Transverse colon (tissue), 4 donors: ENCODE data around the gene CCDC6.

Experiments used
- POLR2AphosphoS5 ChIP-seq, 3 donors: sonication (generic); formaldehyde crosslinking; IDR thresholded peaks; one replicate each; pipeline ENCODE4 v1.6.1; 2016; ENCODE audit warnings: antibody characterized with exemption in 3 of 3
- TF ChIP-seq, protein P1 (sequence below), 5 experiments: fragments of 200-600 bp in 3 of 5; fragments of 450-650 bp in 2 of 5; sonication (generic) in 3 of 5; IDR thresholded peaks; 1 replicate in 2 of 5; 2 replicates in 3 of 5; pipeline ENCODE4 v1.5.1; 2016 to 2017; ENCODE audit warnings: antibody characterized with exemption in 5 of 5, inconsistent platforms in 3 of 5, mild to moderate bottlenecking in 2 of 5, moderate library complexity in 1 of 5

DNA sequence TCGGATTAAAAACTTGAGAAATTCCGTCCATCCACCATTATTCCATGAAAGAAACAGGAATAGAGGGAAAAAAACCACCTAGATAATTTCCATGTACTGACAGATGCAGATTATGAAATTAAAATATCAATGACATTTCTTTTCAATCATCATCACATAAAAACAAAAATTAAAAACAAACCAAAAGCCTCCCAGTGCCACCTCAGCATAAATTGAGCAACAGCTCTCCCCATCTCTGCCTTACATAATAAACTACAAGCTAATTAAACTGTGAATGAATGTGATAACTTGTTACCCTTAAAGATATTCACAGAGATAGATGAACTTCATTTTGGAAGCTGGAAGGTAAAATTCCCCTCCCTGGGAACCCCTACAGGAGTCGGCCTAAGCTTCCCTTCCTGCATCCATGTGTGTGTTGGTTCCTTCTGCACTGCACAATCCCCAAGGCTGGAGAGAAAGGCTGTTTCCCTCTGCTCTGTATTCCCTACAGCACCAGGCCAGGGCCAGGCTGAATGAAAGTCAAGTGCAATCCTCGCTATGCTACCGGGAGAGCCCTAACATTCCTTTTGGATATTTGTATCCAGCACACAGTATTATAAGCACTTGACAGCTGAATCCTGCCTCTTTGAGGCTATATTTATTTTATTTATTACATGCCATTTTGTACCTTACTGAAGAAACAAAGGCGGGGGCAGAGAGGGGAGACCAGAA lies 8.1 kb downstream of the CCDC6 start:
- TF ChIP-seq, protein P1, sequence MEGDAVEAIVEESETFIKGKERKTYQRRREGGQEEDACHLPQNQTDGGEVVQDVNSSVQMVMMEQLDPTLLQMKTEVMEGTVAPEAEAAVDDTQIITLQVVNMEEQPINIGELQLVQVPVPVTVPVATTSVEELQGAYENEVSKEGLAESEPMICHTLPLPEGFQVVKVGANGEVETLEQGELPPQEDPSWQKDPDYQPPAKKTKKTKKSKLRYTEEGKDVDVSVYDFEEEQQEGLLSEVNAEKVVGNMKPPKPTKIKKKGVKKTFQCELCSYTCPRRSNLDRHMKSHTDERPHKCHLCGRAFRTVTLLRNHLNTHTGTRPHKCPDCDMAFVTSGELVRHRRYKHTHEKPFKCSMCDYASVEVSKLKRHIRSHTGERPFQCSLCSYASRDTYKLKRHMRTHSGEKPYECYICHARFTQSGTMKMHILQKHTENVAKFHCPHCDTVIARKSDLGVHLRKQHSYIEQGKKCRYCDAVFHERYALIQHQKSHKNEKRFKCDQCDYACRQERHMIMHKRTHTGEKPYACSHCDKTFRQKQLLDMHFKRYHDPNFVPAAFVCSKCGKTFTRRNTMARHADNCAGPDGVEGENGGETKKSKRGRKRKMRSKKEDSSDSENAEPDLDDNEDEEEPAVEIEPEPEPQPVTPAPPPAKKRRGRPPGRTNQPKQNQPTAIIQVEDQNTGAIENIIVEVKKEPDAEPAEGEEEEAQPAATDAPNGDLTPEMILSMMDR (IDR thresholded peaks at IDR 0.05) = no peak
- no peak for TF ChIP-seq POLR2AphosphoS5 (IDR thresholded peaks at IDR 0.05)
